ENCODE measurements around the gene CRYGB. TPM values are rescaled to one million over a fixed set of nuclear protein-coding genes. Genes with fewer than 3 reads are reported as not detected.

CRYGB gene
- total and polyA plus RNA-seq, 2 of the 13 experiments (the other 11 are each of a cell fraction or from before 2014, with no cell fraction given) = not detected

DNA sequence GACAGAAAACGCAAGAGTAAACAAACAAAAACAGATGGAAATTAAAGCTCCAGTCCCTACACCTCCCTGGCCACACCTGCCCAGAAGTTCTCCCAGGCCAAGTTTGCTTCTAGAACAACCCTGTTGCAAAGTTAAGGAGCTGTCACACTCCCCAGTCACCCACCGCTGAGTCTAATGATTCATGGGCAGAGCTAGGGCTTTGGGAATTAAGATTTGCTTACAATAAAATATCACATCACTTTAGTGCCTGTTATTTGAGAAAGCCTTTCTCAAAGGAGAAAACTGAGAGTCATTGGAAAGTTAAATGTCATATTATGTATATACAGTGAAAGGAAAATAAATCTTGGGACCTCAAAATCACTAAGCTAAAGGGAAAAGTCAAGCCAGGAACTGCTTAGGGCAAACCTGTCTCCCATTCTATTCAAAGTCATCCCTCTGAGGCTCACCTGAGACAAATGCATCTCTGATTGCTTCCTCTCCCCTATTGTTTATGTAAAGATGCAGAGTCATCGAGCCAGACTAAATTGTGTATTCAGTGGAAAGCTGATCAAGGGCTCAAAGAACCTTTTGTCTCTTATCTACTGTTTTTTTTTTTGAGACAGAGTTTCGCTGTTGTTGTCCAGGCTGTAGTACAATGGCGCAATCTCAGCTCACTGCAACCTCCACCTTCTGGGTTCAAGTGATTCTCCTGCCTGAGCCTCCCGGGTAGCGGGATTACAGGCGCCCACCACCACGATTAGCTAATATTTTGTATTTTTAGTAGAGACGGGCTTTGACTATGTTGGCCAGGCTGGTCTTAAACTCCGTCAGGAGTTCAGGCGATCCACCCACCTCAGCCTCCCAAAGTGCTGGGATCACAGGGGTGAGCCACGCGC, 2.8 kb downstream of the CRYGB start (continued):
- TF ChIP-seq, protein P1, sequence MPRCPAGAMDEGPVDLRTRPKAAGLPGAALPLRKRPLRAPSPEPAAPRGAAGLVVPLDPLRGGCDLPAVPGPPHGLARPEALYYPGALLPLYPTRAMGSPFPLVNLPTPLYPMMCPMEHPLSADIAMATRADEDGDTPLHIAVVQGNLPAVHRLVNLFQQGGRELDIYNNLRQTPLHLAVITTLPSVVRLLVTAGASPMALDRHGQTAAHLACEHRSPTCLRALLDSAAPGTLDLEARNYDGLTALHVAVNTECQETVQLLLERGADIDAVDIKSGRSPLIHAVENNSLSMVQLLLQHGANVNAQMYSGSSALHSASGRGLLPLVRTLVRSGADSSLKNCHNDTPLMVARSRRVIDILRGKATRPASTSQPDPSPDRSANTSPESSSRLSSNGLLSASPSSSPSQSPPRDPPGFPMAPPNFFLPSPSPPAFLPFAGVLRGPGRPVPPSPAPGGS (CRISPR knock-in tag; IDR thresholded peaks at IDR 0.05) = no peak
- TF ChIP-seq ZNF558 (CRISPR knock-in tag; IDR thresholded peaks at IDR 0.05; ENCODE audit: borderline replicate concordance) (no peak), MED1 (CRISPR knock-in tag; IDR thresholded peaks at IDR 0.05) (peak; percentile 63), GFI1 (CRISPR knock-in tag; IDR thresholded peaks at IDR 0.05; ENCODE audit: borderline replicate concordance) (peak; percentile 99), SNAI1 (CRISPR knock-in tag; IDR thresholded peaks at IDR 0.05; ENCODE audit: borderline replicate concordance) (no peak), ZFP37 (CRISPR knock-in tag; IDR thresholded peaks at IDR 0.05; ENCODE audit: borderline replicate concordance) (no peak), HHEX (CRISPR knock-in tag; IDR thresholded peaks at IDR 0.05) (peak; percentile 55; the same call in 1 of the 2 replicates), SAP130 (CRISPR knock-in tag; IDR thresholded peaks at IDR 0.05; ENCODE audit: low read depth) (peak; percentile 59), SALL1 (CRISPR knock-in tag; IDR thresholded peaks at IDR 0.05) (peak; percentile 33; the same call in 1 of the 2 replicates), ZSCAN12 (CRISPR knock-in tag; IDR thresholded peaks at IDR 0.05) (no peak), NCOA2 (CRISPR knock-in tag; IDR thresholded peaks at IDR 0.05) (peak; percentile 63; the same call in 1 of the 2 replicates), ZBTB42 (CRISPR knock-in tag; IDR thresholded peaks at IDR 0.05) (no peak), TAF15 (IDR thresholded peaks at IDR 0.05; ENCODE audit: low read depth, low read length, poor library complexity, severe bottlenecking) (no peak), KLF12 (CRISPR knock-in tag; IDR thresholded peaks at IDR 0.05; ENCODE audit: borderline replicate concordance) (no peak), CBX1 (IDR thresholded peaks at IDR 0.05; ENCODE audit: low read depth) (no peak), HDAC1 (CRISPR knock-in tag; IDR thresholded peaks at IDR 0.05) (peak; percentile 42; the same call in 1 of the 2 replicates), CREM (IDR thresholded peaks at IDR 0.05) (peak; percentile 19; the same call in 1 of the 2 replicates), CREM (CRISPR knock-in tag; IDR thresholded peaks at IDR 0.05) (no peak)
- TF ChIP-seq, protein P2, sequence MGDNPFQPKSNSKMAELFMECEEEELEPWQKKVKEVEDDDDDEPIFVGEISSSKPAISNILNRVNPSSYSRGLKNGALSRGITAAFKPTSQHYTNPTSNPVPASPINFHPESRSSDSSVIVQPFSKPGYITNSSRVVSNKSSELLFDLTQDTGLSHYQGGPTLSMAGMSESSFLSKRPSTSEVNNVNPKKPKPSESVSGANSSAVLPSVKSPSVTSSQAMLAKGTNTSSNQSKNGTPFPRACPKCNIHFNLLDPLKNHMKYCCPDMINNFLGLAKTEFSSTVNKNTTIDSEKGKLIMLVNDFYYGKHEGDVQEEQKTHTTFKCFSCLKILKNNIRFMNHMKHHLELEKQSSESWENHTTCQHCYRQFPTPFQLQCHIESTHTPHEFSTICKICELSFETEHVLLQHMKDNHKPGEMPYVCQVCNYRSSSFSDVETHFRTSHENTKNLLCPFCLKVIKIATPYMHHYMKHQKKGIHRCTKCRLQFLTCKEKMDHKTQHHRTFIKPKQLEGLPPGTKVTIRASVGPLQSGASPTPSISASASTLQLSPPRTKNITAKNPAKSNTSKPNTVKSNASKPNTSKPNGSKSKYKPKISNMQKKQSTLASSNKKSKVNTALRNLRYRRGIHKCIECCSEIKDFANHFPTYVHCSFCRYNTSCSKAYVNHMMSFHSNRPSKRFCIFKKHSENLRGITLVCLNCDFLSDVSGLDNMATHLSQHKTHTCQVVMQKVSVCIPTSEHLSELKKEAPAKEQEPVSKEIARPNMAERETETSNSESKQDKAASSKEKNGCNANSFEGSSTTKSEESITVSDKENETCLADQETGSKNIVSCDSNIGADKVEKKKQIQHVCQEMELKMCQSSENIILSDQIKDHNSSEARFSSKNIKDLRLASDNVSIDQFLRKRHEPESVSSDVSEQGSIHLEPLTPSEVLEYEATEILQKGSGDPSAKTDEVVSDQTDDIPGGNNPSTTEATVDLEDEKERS (CRISPR knock-in tag; IDR thresholded peaks at IDR 0.05) = peak; percentile 85
- TF ChIP-seq, protein P3, sequence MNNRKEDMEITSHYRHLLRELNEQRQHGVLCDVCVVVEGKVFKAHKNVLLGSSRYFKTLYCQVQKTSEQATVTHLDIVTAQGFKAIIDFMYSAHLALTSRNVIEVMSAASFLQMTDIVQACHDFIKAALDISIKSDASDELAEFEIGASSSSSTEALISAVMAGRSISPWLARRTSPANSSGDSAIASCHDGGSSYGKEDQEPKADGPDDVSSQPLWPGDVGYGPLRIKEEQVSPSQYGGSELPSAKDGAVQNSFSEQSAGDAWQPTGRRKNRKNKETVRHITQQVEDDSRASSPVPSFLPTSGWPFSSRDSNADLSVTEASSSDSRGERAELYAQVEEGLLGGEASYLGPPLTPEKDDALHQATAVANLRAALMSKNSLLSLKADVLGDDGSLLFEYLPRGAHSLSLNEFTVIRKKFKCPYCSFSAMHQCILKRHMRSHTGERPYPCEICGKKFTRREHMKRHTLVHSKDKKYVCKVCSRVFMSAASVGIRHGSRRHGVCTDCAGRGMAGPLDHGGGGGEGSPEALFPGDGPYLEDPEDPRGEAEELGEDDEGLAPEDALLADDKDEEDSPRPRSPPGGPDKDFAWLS (CRISPR knock-in tag; IDR thresholded peaks at IDR 0.05; ENCODE audit: borderline replicate concordance) = no peak
- TF ChIP-seq, protein P4, sequence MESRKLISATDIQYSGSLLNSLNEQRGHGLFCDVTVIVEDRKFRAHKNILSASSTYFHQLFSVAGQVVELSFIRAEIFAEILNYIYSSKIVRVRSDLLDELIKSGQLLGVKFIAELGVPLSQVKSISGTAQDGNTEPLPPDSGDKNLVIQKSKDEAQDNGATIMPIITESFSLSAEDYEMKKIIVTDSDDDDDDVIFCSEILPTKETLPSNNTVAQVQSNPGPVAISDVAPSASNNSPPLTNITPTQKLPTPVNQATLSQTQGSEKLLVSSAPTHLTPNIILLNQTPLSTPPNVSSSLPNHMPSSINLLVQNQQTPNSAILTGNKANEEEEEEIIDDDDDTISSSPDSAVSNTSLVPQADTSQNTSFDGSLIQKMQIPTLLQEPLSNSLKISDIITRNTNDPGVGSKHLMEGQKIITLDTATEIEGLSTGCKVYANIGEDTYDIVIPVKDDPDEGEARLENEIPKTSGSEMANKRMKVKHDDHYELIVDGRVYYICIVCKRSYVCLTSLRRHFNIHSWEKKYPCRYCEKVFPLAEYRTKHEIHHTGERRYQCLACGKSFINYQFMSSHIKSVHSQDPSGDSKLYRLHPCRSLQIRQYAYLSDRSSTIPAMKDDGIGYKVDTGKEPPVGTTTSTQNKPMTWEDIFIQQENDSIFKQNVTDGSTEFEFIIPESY (CRISPR knock-in tag; IDR thresholded peaks at IDR 0.05) = peak; percentile 86
- TF ChIP-seq, protein P5, sequence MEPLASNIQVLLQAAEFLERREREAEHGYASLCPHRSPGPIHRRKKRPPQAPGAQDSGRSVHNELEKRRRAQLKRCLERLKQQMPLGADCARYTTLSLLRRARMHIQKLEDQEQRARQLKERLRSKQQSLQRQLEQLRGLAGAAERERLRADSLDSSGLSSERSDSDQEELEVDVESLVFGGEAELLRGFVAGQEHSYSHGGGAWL (CRISPR knock-in tag; IDR thresholded peaks at IDR 0.05) = no peak

Data from HepG2 (cell line).